ENCODE data around the gene PACC1.

PACC1 gene

DNA sequence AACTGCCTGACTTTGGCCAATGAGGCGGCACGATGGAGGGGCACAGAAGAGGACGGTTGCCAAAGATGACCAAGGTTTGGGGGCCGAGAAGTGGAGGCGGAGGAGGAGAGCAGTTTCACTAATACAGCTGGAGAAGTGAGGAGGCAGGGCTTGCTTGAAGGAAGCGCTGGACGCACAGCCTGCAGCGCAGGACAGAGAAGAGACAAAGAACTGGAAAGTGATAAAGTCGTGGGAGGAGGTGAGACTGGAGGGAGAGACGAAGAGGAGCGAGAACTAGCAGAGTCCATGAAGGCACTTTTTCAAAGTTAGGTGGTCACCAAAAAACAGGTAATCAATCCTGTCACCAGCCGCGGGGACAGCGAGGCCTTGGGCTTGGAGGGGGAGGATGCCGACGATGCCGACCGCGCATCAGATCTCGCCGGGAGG lies 771 bp downstream of the PACC1 start:
- peak overlapping the region; percentile 91 for H3K4me3 ChIP-seq (replicated peaks; ENCODE audit: low read depth, low read length)
- peak; percentile 18 for DNase-seq (ENCODE audit: low read depth)
- no peak for TF ChIP-seq CTCF (IDR thresholded peaks at IDR 0.05; ENCODE audit: low read length, missing control alignments)

- H3K4me3 ChIP-seq (replicated peaks; ENCODE audit: low read depth, low read length), result no peak overlapping the region
- TF ChIP-seq CTCF (IDR thresholded peaks at IDR 0.05; ENCODE audit: low read length, missing control alignments), result no peak
- no peak for DNase-seq (ENCODE audit: low read depth)
Measured at GRCh38 chr1:212412374-212412773, 2.3 kb downstream of the PACC1 start.

DNA sequence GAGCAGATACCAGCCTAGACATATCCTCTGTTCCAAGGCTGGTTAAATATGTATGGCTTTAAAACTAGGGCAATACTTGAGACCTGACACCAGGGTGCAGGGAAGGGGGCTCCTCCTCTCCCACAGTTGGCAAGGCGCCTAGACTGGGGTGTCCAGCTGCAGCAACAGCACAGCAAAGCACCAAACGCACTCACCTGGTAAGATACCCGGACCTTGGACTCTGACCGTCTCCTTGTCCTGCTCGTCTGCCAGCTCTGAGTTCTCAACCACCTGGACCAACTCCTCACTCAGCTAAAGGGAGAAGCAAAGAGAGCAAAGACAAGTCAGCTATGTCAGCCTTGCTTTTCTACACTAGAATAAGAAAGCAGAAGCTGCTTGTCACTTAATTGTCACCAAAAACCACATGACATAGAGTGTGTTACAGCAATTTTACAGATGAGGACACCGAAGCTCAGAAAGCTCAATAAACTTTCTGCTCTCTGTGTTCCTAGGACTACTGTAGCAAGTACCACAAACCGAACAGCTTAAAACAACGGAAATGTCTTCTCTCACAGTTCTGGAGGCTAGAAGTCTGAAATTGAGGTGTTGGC lies 4.4 kb downstream of the PACC1 start:
- TF ChIP-seq CTCF (IDR thresholded peaks at IDR 0.05; ENCODE audit: low read length, missing control alignments), result no peak
- no peak overlapping the region for H3K4me3 ChIP-seq (replicated peaks; ENCODE audit: low read depth, low read length)
- no peak for DNase-seq (ENCODE audit: low read depth)

GRCh38 chr1:212402666-212403321 lies 11.9 kb downstream of the PACC1 start:
- DNase-seq (ENCODE audit: low read depth), result no peak
- TF ChIP-seq CTCF (IDR thresholded peaks at IDR 0.05; ENCODE audit: low read length, missing control alignments), result no peak
- H3K4me3 ChIP-seq (replicated peaks; ENCODE audit: low read depth, low read length), result no peak overlapping the region

DNA sequence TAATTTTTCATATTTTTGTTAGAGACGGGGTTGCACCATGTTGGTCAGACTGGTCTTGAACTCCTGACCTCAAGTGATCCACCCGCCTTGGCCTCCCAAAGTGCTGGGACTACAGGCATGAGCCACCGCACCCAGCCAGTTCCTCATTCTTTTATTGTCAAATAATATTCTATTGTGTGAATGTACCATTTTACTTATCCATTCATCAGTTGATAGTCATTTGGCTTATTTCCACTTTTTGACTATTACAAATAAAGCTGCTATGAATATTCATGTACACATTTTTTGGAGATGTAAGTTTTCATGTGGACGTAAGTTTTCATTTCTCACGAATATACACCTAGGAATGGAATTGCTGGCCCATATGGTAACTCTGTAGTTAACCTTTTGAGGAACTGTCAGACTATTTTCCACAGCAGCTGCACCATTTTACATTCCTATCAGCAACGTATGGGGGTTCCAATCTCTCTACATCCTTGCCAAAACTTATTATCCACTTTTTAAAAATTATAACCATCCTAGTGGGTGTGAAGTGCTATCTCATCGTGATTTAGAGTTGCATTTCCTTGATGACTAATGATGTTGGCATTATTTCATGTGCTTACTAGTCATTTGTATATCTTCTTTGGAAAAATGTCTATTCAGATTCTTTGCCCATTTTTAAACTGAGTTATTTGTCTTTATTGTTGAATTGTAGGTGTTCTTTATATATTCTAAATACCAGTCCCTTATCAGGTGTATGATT lies 12.7 kb downstream of the PACC1 start:
- peak; percentile 57 for DNase-seq (ENCODE audit: low read depth)
- no peak overlapping the region for H3K4me3 ChIP-seq (replicated peaks; ENCODE audit: low read depth, low read length)
- no peak for TF ChIP-seq CTCF (IDR thresholded peaks at IDR 0.05; ENCODE audit: low read length, missing control alignments)

DNA sequence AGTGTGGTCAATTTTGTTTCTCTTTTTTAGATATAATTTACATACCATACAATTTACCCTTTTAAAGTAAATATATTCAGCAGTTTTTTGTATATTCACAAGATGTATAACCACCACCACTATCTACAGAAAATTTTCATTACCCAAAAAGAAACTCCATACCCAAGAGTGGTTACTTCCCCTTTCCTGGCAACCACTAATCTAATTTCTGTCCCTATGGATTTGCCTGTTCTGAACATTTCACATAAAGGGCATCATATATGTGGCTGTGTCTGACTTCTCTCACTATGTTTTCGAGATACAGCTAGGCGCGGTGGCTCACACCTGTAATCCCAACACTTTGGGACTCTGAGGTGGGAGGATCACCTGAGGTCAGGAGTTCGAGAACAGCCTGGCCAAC lies 13.6 kb downstream of the PACC1 start:
- DNase-seq (ENCODE audit: low read depth), result no peak
- H3K4me3 ChIP-seq (replicated peaks; ENCODE audit: low read depth, low read length), result no peak overlapping the region
- no peak for TF ChIP-seq CTCF (IDR thresholded peaks at IDR 0.05; ENCODE audit: low read length, missing control alignments)
